Loucy (cell line): Measurements from ENCODE around the gene PAGR1.

Experiments
- CTCF ChIP-seq: fragments of 200-600 bp; sonication (generic); conservative IDR thresholded peaks from 2 replicates; pipeline ENCODE4 v1.5.1; 2014; ENCODE audit warnings: mild to moderate bottlenecking, antibody characterized with exemption, low read length
- EZH2phosphoT487 ChIP-seq: fragments of 200-600 bp; IDR thresholded peaks from 2 replicates; pipeline ENCODE4 v1.6.1; 2018; ENCODE audit warnings: antibody characterized with exemption, mild to moderate bottlenecking, moderate library complexity, borderline replicate concordance

- TF ChIP-seq CTCF (no peak), EZH2phosphoT487 (no peak)
Observed at GRCh38 chr16:29812754-29813643, 3.0 kb upstream of the PAGR1 start.
